Measurements from ENCODE around the gene AFF3. TPM values are rescaled to one million over a fixed set of nuclear protein-coding genes. Genes with fewer than 3 reads are reported as not detected.

The AFF3 gene
- total RNA-seq, 1 experiment from 2014 or later, result 0.22 TPM

GRCh38 chr2:99784282-99784681 lies 358.1 kb downstream of the AFF3 start:
- no peak overlapping the region for H3K27ac Mint-ChIP-seq
- H4K91ac ChIP-seq (ENCODE audit: insufficient read length, low read depth, low read length), result no peak overlapping the region
- H3K27me3 Mint-ChIP-seq (ENCODE audit: low read depth), result no peaks in the 10 kb centered on the region; the same call in 1 of the 2 replicates
- no peak overlapping the region for H3K23ac ChIP-seq (ENCODE audit: insufficient read length, low read depth, low read length)
- H2BK5ac ChIP-seq (ENCODE audit: insufficient read length, low read length), result no peak overlapping the region
- no peak overlapping the region for H2BK20ac ChIP-seq (ENCODE audit: low read depth, low read length, poor library complexity, severe bottlenecking)
- no peak overlapping the region for H2BK12ac ChIP-seq (ENCODE audit: insufficient read length, low read depth, low read length)
- H2AFZ ChIP-seq (ENCODE audit: low read length), result no peak overlapping the region
- H3T11ph ChIP-seq (ENCODE audit: low read length), result no peak overlapping the region
- H3K9me3 ChIP-seq (ENCODE audit: control insufficient read depth, low read depth, low read length), result no peaks in the 10 kb centered on the region
- H3K9me3 Mint-ChIP-seq, result no peaks in the 10 kb centered on the region; a peak in 3 of 5 replicates
- no peak overlapping the region for H3K14ac ChIP-seq (ENCODE audit: insufficient read depth, low read length)
- H3K9ac ChIP-seq (ENCODE audit: extremely low read depth, insufficient read length, low read length), result no peak overlapping the region
- H3K18ac ChIP-seq (ENCODE audit: insufficient read length, low read depth, low read length), result no peak overlapping the region
- H3K4me1 ChIP-seq (ENCODE audit: insufficient read depth, low read length), result no peaks in the 10 kb centered on the region
- no peak overlapping the region for H3K27ac ChIP-seq (ENCODE audit: insufficient read length, low read depth, low read length)
- DNase-seq, result no peak
- no peaks in the 10 kb centered on the region for H3K27me3 ChIP-seq (ENCODE audit: insufficient read depth, low read length)
- H3K4me3 Mint-ChIP-seq, result no peak overlapping the region
- no peak overlapping the region for H2BK15ac ChIP-seq (ENCODE audit: low read depth, low read length)
- TF ChIP-seq CTCF (conservative IDR thresholded peaks at IDR 0.05), result no peak
- H3K36me3 Mint-ChIP-seq (ENCODE audit: insufficient read depth in 1 of 3, low read depth in 3 of 3), result no peaks in the 10 kb centered on the region
- WGBS (ENCODE audit: extremely low coverage, insufficient read length, low lambda C conversion rate), result no CpG with 5 or more reads among the region's 8 CpGs
- no peak overlapping the region for H4K8ac ChIP-seq (replicated peaks; ENCODE audit: insufficient read length, low read depth, low read length)
- H3K56ac ChIP-seq (ENCODE audit: insufficient read length, low read depth, low read length), result no peak overlapping the region
- H2AK5ac ChIP-seq (ENCODE audit: insufficient read length, low read length), result no peak overlapping the region
- H3K79me1 ChIP-seq (ENCODE audit: insufficient read depth, low read depth, low read length, poor library complexity, severe bottlenecking), result no peaks in the 10 kb centered on the region
- H3K79me2 ChIP-seq (ENCODE audit: insufficient read depth, low read length), result no peaks in the 10 kb centered on the region
- H4K20me1 ChIP-seq (ENCODE audit: control insufficient read depth, insufficient read depth, insufficient read length), result no peaks in the 10 kb centered on the region
- no peak overlapping the region for H4K5ac ChIP-seq (ENCODE audit: insufficient read length, low read depth, low read length)
- no peak overlapping the region for H2BK120ac ChIP-seq (ENCODE audit: low read depth, low read length, poor library complexity, severe bottlenecking)
- no peak overlapping the region for H3K4ac ChIP-seq (ENCODE audit: low read depth, low read length)
- no peak overlapping the region for H3K4me2 ChIP-seq (ENCODE audit: insufficient read depth, insufficient read length, low read length)
- H3K4me1 Mint-ChIP-seq, result no peaks in the 10 kb centered on the region
- no peaks in the 10 kb centered on the region for H3K23me2 ChIP-seq (ENCODE audit: insufficient read length, low read depth, low read length, poor library complexity, severe bottlenecking)
